ENCODE data around the gene CHM. TPM values are rescaled to one million over a fixed set of nuclear protein-coding genes. Genes with fewer than 3 reads are reported as not detected.

CHM gene
- total RNA-seq, 1 experiment from 2014 or later: 18.1 TPM

GRCh38 chrX:85828771-85829170 lies 218.6 kb downstream of the CHM start:
- DNase-seq (ENCODE audit: low spot score) (no peak), ATAC-seq (no peak)
- Mint-ChIP-seq H3K36me3 (no peaks in the 10 kb centered on the region), H3K4me3 (no peak overlapping the region), H3K9me3 (peaks cover 18% of the 10 kb centered on the region), H3K27me3 (ENCODE audit: low read depth) (no peaks in the 10 kb centered on the region), H3K27ac (no peak overlapping the region), H3K4me1 (no peaks in the 10 kb centered on the region)
- POLR2A ChIA-PET: no interaction called here
- CTCF ChIA-PET: no interaction called here
- TF ChIP-seq SMAD3 (CRISPR knock-in tag; IDR thresholded peaks at IDR 0.05; ENCODE audit: borderline replicate concordance): no peak
- TF ChIP-seq ZNF263 (CRISPR knock-in tag; IDR thresholded peaks at IDR 0.05; ENCODE audit: low read depth): no peak
- TF ChIP-seq, protein P1, sequence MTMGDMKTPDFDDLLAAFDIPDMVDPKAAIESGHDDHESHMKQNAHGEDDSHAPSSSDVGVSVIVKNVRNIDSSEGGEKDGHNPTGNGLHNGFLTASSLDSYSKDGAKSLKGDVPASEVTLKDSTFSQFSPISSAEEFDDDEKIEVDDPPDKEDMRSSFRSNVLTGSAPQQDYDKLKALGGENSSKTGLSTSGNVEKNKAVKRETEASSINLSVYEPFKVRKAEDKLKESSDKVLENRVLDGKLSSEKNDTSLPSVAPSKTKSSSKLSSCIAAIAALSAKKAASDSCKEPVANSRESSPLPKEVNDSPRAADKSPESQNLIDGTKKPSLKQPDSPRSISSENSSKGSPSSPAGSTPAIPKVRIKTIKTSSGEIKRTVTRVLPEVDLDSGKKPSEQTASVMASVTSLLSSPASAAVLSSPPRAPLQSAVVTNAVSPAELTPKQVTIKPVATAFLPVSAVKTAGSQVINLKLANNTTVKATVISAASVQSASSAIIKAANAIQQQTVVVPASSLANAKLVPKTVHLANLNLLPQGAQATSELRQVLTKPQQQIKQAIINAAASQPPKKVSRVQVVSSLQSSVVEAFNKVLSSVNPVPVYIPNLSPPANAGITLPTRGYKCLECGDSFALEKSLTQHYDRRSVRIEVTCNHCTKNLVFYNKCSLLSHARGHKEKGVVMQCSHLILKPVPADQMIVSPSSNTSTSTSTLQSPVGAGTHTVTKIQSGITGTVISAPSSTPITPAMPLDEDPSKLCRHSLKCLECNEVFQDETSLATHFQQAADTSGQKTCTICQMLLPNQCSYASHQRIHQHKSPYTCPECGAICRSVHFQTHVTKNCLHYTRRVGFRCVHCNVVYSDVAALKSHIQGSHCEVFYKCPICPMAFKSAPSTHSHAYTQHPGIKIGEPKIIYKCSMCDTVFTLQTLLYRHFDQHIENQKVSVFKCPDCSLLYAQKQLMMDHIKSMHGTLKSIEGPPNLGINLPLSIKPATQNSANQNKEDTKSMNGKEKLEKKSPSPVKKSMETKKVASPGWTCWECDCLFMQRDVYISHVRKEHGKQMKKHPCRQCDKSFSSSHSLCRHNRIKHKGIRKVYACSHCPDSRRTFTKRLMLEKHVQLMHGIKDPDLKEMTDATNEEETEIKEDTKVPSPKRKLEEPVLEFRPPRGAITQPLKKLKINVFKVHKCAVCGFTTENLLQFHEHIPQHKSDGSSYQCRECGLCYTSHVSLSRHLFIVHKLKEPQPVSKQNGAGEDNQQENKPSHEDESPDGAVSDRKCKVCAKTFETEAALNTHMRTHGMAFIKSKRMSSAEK (CRISPR knock-in tag; IDR thresholded peaks at IDR 0.05; ENCODE audit: borderline replicate concordance): no peak
- TF ChIP-seq, protein P2, sequence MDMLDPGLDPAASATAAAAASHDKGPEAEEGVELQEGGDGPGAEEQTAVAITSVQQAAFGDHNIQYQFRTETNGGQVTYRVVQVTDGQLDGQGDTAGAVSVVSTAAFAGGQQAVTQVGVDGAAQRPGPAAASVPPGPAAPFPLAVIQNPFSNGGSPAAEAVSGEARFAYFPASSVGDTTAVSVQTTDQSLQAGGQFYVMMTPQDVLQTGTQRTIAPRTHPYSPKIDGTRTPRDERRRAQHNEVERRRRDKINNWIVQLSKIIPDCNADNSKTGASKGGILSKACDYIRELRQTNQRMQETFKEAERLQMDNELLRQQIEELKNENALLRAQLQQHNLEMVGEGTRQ (CRISPR knock-in tag; IDR thresholded peaks at IDR 0.05): no peak
- no peak for TF ChIP-seq SOX15 (CRISPR knock-in tag; IDR thresholded peaks at IDR 0.05)
- no peak for TF ChIP-seq SP1 (CRISPR knock-in tag; conservative IDR thresholded peaks at IDR 0.05)
- TF ChIP-seq FOXP1 (CRISPR knock-in tag; IDR thresholded peaks at IDR 0.05; ENCODE audit: borderline replicate concordance): no peak

DNA sequence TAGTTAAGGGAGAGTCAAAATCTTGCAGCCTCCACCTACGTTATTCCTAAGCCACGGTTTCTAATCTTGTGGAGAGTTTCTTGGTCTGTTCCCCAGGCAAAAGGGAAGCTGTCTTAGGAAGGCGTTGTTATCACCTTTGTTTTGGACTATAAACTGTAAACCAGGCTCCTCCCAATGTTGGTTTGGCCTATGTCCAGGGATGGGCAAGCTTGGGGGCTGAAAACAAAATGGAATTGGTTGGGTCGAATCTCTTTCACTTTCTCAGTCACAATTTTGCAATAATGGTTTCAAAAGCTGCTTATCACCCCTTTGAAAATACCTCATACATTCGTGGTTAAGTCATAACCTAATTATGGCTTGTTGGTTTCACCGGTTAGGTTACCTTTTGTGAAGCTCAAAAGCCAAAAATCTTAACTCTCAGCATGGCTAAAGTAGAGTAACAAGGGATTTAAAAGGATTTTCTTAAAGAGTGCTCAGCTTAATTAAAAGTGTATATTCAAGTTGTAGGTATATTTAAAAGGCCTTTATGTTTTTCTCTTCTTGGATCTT lies 232.1 kb downstream of the CHM start:
- CTCF ChIA-PET: no interaction called here
- peaks cover 43% of the 10 kb centered on the region for H3K36me3 Mint-ChIP-seq

More for the DNA sequence above, 232.1 kb downstream of the CHM start:
- DNase-seq (ENCODE audit: low spot score): no peak
- POLR2A ChIA-PET: no interaction called here
- H3K27ac Mint-ChIP-seq: no peak overlapping the region
- no peaks in the 10 kb centered on the region for H3K4me1 Mint-ChIP-seq
- no peaks in the 10 kb centered on the region; the same call in 1 of the 2 replicates for H3K27me3 Mint-ChIP-seq (ENCODE audit: low read depth)
- peaks cover 68% of the 10 kb centered on the region for H3K9me3 Mint-ChIP-seq
- ATAC-seq: no peak
- H3K4me3 Mint-ChIP-seq: no peak overlapping the region
- TF ChIP-seq TP53 (CRISPR knock-in tag; IDR thresholded peaks at IDR 0.05) (no peak), ZNF416 (CRISPR knock-in tag; IDR thresholded peaks at IDR 0.05) (no peak)
- TF ChIP-seq, protein P3, sequence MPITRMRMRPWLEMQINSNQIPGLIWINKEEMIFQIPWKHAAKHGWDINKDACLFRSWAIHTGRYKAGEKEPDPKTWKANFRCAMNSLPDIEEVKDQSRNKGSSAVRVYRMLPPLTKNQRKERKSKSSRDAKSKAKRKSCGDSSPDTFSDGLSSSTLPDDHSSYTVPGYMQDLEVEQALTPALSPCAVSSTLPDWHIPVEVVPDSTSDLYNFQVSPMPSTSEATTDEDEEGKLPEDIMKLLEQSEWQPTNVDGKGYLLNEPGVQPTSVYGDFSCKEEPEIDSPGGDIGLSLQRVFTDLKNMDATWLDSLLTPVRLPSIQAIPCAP (CRISPR knock-in tag; IDR thresholded peaks at IDR 0.05): no peak

Small RNA genes lying within 50 kb of the gene (microRNA-seq; reads per million reads assigned to microRNA genes)
- gene MIR1321 (ENCODE audit: borderline number of aligned reads) (not detected), gene MIR361 (ENCODE audit: borderline number of aligned reads) (2,649 reads per million, percentile 95 among the genes with 10 or more reads in this experiment)

Other genes starting within 250 kb of the CHM start
- 2.6 to 3.5 TPM (median 3.1 TPM) in 3 replicates for gene DACH2, start 100.9 kb upstream of the CHM start, total RNA-seq (2021)

Data from WTC11 (cell line).